H1 (cell line): ENCODE results near the gene FOXN3. TPM values are rescaled to one million over a fixed set of nuclear protein-coding genes. Genes with fewer than 3 reads are reported as not detected.
A peak's percentile ranks its signal among the peaks of the same experiment; 100 is the strongest.

Source experiments
- CTCF ChIA-PET: fragments of 300-600 bp; sonication (Branson Sonifier 250); formaldehyde crosslinking; loops from one replicate; lab custom pipeline; 2021; ENCODE audit not compliant: partially characterized antibody; lab: Charles Lee
- POLR2A ChIA-PET: fragments of 300-600 bp; sonication (Branson Sonifier 250); formaldehyde crosslinking; loops from one replicate; lab custom pipeline; 2021; ENCODE audit warnings: inconsistent platforms; ENCODE audit not compliant: partially characterized antibody; lab: Charles Lee
- DNase-seq, 2 experiments: peaks; one replicate each; pipeline versions ENCODE4 v3.0.0 to v3.0.0-alpha.2; 2010 to 2022; ENCODE audit warnings: low spot score in 2 of 2, low read depth in 1 of 2, mixed read lengths in 1 of 2
- FAIRE-seq: peaks from 2 replicates; lab custom pipeline; 2011; peaks lifted over from hg19 to GRCh38; lab: Jason Lieb, UNC
- H2AFZ ChIP-seq: 2 replicates; pipeline ENCODE4 v1.8.1; 2012; ENCODE audit warnings: low read length, inconsistent platforms
- H2AK5ac ChIP-seq: 2 replicates; pipeline ENCODE4 v1.6.1; 2013; ENCODE audit warnings: low read depth, low read length
- H2BK120ac ChIP-seq: replicated peaks from 2 replicates; pipeline ENCODE3; 2013; ENCODE audit warnings: low read depth, low read length, inconsistent platforms
- H2BK12ac ChIP-seq: 2 replicates; pipeline ENCODE4 v1.6.1; 2013; ENCODE audit warnings: low read depth, low read length
- H2BK15ac ChIP-seq: 2 replicates; pipeline ENCODE4 v1.6.1; 2013; ENCODE audit warnings: low read length
- H2BK20ac ChIP-seq: 2 replicates; pipeline ENCODE4 v1.6.1; 2013; ENCODE audit warnings: low read length
- H2BK5ac ChIP-seq: 2 replicates; pipeline ENCODE4 v1.6.1; 2013; ENCODE audit warnings: low read depth, low read length
- H3K14ac ChIP-seq: 2 replicates; pipeline ENCODE4 v1.6.1; 2013; ENCODE audit warnings: inconsistent platforms; ENCODE audit not compliant: insufficient read length
- H3K18ac ChIP-seq: 2 replicates; pipeline ENCODE4 v1.6.1; 2013; ENCODE audit warnings: low read length; ENCODE audit errors: extremely low read depth
- H3K23ac ChIP-seq: 2 replicates; pipeline ENCODE4 v1.6.1; 2013; ENCODE audit warnings: inconsistent platforms; ENCODE audit not compliant: insufficient read length
- H3K23me2 ChIP-seq: 2 replicates; pipeline ENCODE4 v1.6.1; 2013; ENCODE audit warnings: low read depth, low read length
- H3K27ac ChIP-seq: 2 replicates; pipeline ENCODE4 v1.6.1; 2011; ENCODE audit warnings: low read depth, low read length, inconsistent platforms
- H3K27me3 ChIP-seq, 4 experiments: replicated peaks in 1 of 4; 1 replicate in 1 of 4; 2 replicates in 3 of 4; pipeline versions ENCODE4 v1.6.1 to v1.8.1; 2011 to 2013; ENCODE audit warnings: low read length in 3 of 4, mild to moderate bottlenecking in 3 of 4, inconsistent platforms in 2 of 4, mixed read lengths in 2 of 4, moderate library complexity in 1 of 4; ENCODE audit not compliant: control insufficient read depth in 3 of 4, insufficient read depth in 3 of 4; ENCODE audit errors: extremely low read depth in 1 of 4
- H3K36me3 ChIP-seq, 4 experiments: 2 replicates each; pipeline versions ENCODE4 v1.6.1 to v1.8.1; 2011 to 2013; ENCODE audit warnings: mild to moderate bottlenecking in 4 of 4, low read length in 3 of 4, moderate library complexity in 2 of 4, control low read depth in 1 of 4, inconsistent platforms in 1 of 4; ENCODE audit not compliant: insufficient read depth in 4 of 4, control insufficient read depth in 2 of 4
- H3K4ac ChIP-seq: replicated peaks from 2 replicates; pipeline ENCODE3; 2013; ENCODE audit warnings: low read length, low read depth, mixed read lengths, inconsistent platforms; ENCODE audit not compliant: insufficient read length
- H3K4me1 ChIP-seq, 4 experiments: replicated peaks in 1 of 4; 1 replicate in 1 of 4; 2 replicates in 3 of 4; pipeline versions ENCODE4 v1.6.1 to v1.8.1; 2011 to 2013; ENCODE audit warnings: low read length in 3 of 4, inconsistent platforms in 2 of 4, mixed read lengths in 1 of 4; ENCODE audit not compliant: insufficient read depth in 4 of 4, control insufficient read depth in 3 of 4
- H3K4me2 ChIP-seq, 2 experiments: 2 replicates each; pipeline versions ENCODE4 v1.6.1 to v1.8.1; 2011 to 2013; ENCODE audit warnings: low read depth in 2 of 2, low read length in 2 of 2, control low read depth in 1 of 2, inconsistent platforms in 1 of 2, mild to moderate bottlenecking in 1 of 2; ENCODE audit not compliant: insufficient read depth in 1 of 2
- H3K4me3 ChIP-seq, 4 experiments: fragments of 200-600, 300-600 bp in 1 of 4; sonication (generic), shearing (Covaris generic), sonication (Bioruptor Twin) in 1 of 4; 2 replicates each; pipeline versions ENCODE4 v1.5.1 to v1.8.1; 2011 to 2016; ENCODE audit warnings: low read length in 4 of 4, low read depth in 3 of 4, control low read depth in 2 of 4, inconsistent platforms in 2 of 4, mild to moderate bottlenecking in 2 of 4, mixed read lengths in 1 of 4, moderate library complexity in 1 of 4; ENCODE audit not compliant: insufficient read depth in 2 of 4; ENCODE audit errors: extremely low read depth in 1 of 4
- H3K56ac ChIP-seq: replicated peaks from 2 replicates; pipeline ENCODE3; 2013; ENCODE audit warnings: low read depth, mild to moderate bottlenecking, mixed read lengths, low read length, inconsistent platforms; ENCODE audit not compliant: insufficient read length
- H3K79me1 ChIP-seq: 2 replicates; pipeline ENCODE4 v1.6.1; 2013; ENCODE audit warnings: low read depth, low read length, control low read depth
- H3K79me2 ChIP-seq, 2 experiments: 2 replicates each; pipeline versions ENCODE4 v1.6.1 to v1.8.1; 2012 to 2013; ENCODE audit warnings: low read length in 2 of 2, mild to moderate bottlenecking in 2 of 2, inconsistent platforms in 1 of 2; ENCODE audit not compliant: insufficient read depth in 2 of 2, control insufficient read depth in 1 of 2
- H3K9ac ChIP-seq, 4 experiments: replicated peaks in 1 of 4; 1 replicate in 1 of 4; 2 replicates in 3 of 4; pipeline versions ENCODE4 v1.6.1 to v1.8.1; 2011 to 2013; ENCODE audit warnings: low read depth in 3 of 4, low read length in 3 of 4, control low read depth in 2 of 4, mild to moderate bottlenecking in 2 of 4, moderate library complexity in 2 of 4, inconsistent platforms in 1 of 4; ENCODE audit errors: extremely low read depth in 1 of 4
- H3K9me3 ChIP-seq, 2 experiments: 2 replicates each; pipeline versions ENCODE4 v1.6.1 to v1.8.1; 2012 to 2013; ENCODE audit warnings: mild to moderate bottlenecking in 2 of 2, moderate library complexity in 2 of 2, control low read depth in 1 of 2, inconsistent platforms in 1 of 2, low read depth in 1 of 2, low read length in 1 of 2, mixed read lengths in 1 of 2; ENCODE audit not compliant: insufficient read depth in 2 of 2
- H4K20me1 ChIP-seq, 2 experiments: replicated peaks in 1 of 2; 2 replicates each; pipeline versions ENCODE3 to v1.8.1; 2011 to 2013; ENCODE audit warnings: inconsistent platforms in 2 of 2, low read length in 2 of 2, mild to moderate bottlenecking in 1 of 2; ENCODE audit not compliant: insufficient read depth in 2 of 2, control insufficient read depth in 1 of 2
- H4K5ac ChIP-seq: 2 replicates; pipeline ENCODE4 v1.6.1; 2013; ENCODE audit warnings: low read length, low read depth, mixed read lengths, inconsistent platforms; ENCODE audit not compliant: insufficient read length
- H4K8ac ChIP-seq: 2 replicates; pipeline ENCODE4 v1.8.0; 2013; ENCODE audit warnings: mild to moderate bottlenecking, moderate library complexity, low read length, inconsistent platforms; ENCODE audit not compliant: insufficient read depth; ENCODE audit errors: extremely low read depth
- H4K91ac ChIP-seq: replicated peaks from 2 replicates; pipeline ENCODE3; 2013; ENCODE audit warnings: low read length, mixed read lengths, inconsistent platforms; ENCODE audit not compliant: insufficient read length
- ASH2L ChIP-seq: fragments of 200-600, 300-600 bp; sonication (generic); IDR thresholded peaks from one replicate; pipeline ENCODE4 v1.7.1; 2017; ENCODE audit warnings: low read length
- CTCF ChIP-seq, 3 experiments: IDR thresholded peaks; 1 replicate in 2 of 3; 2 replicates in 1 of 3; pipeline versions ENCODE4 v1.5.1 to v1.6.1; 2011; ENCODE audit warnings: low read length in 3 of 3, mild to moderate bottlenecking in 3 of 3, inconsistent platforms in 2 of 3, low read depth in 1 of 3, moderate library complexity in 1 of 3; ENCODE audit not compliant: insufficient read depth in 1 of 3; ENCODE audit errors: control extremely low read depth in 1 of 3
- EP300 ChIP-seq, 2 experiments: IDR thresholded peaks; 1 replicate in 1 of 2; 2 replicates in 1 of 2; pipeline ENCODE4 v1.6.1; 2011 to 2012; ENCODE audit warnings: low read depth in 2 of 2, low read length in 2 of 2, mild to moderate bottlenecking in 2 of 2, borderline replicate concordance in 1 of 2, inconsistent platforms in 1 of 2, moderate library complexity in 1 of 2
- MAX ChIP-seq: IDR thresholded peaks from 2 replicates; pipeline ENCODE4 v1.6.1; 2012; ENCODE audit warnings: inconsistent platforms
- RAD21 ChIP-seq, 2 experiments: IDR thresholded peaks in 1 of 2; conservative IDR thresholded peaks in 1 of 2; 2 replicates each; pipeline ENCODE4 v1.6.1; 2011; ENCODE audit warnings: low read depth in 2 of 2, low read length in 2 of 2, improper control_type of control experiment in 1 of 2, inconsistent platforms in 1 of 2, mild to moderate bottlenecking in 1 of 2, moderate library complexity in 1 of 2
- RXRA ChIP-seq: IDR thresholded peaks from 2 replicates; pipeline ENCODE4 v1.6.1; 2011; ENCODE audit warnings: low read depth, mild to moderate bottlenecking, low read length, moderate library complexity; ENCODE audit not compliant: insufficient read depth
- SP1 ChIP-seq: IDR thresholded peaks from 2 replicates; pipeline ENCODE4 v1.6.1; 2011; ENCODE audit warnings: low read depth, low read length
- SP2 ChIP-seq: IDR thresholded peaks from 2 replicates; pipeline ENCODE4 v1.6.1; 2012; ENCODE audit warnings: mild to moderate bottlenecking, low read length, inconsistent platforms
- USF2 ChIP-seq: IDR thresholded peaks from 2 replicates; pipeline ENCODE4 v1.6.1; 2011; ENCODE audit warnings: low read length, improper control_type of control experiment
- WGBS, 2 experiments: shearing (Covaris generic) in 1 of 2; methylation state at CpG; one replicate each; pipeline versions ENCODE4 v1.1.6 to v1.1.7; 2013 to 2015; ENCODE audit warnings: low lambda C conversion rate in 2 of 2, mixed read lengths in 2 of 2, inconsistent platforms in 1 of 2, low coverage in 1 of 2, missing lambda C conversion rate in 1 of 2; ENCODE audit not compliant: insufficient replicate concordance in 2 of 2, insufficient coverage in 1 of 2, insufficient read length in 1 of 2; ENCODE audit errors: extremely low coverage in 1 of 2, missing lambda C conversion rate in 1 of 2; 5-methylcytosine and 5-hydroxymethylcytosine counted together
- polyA plus RNA-seq, 7 experiments: library from polyadenylated mRNA; depleted of rRNA in 3 of 7; stranded (reverse) in 5 of 7; unstranded in 2 of 7; fragments of >200 nt in 5 of 7; fragments of 200-250 nt in 2 of 7; gene quantifications; 1 replicate in 5 of 7; 2 replicates in 1 of 7; 4 replicates in 1 of 7; pipeline versions ENCODE4 v1.2.1 to v1.2.3, GENCODE V29; 2011 to 2013; ENCODE audit warnings: missing spikeins in 2 of 7, mixed read lengths in 2 of 7
- total RNA-seq: library from RNA; stranded (reverse); fragmentation: NEBNext Ultra II Directional; extraction: Animal tissue kit (Norgen Biotek cat#: 25700); gene quantifications from 2 replicates; pipeline ENCODE4 v1.2.1, GENCODE V29; 2021

The FOXN3 gene
- total and polyA plus RNA-seq, 2 of the 8 experiments (the other 6 are each of a cell fraction or from before 2014, with no cell fraction given) = 52.6 to 178 TPM

DNA sequence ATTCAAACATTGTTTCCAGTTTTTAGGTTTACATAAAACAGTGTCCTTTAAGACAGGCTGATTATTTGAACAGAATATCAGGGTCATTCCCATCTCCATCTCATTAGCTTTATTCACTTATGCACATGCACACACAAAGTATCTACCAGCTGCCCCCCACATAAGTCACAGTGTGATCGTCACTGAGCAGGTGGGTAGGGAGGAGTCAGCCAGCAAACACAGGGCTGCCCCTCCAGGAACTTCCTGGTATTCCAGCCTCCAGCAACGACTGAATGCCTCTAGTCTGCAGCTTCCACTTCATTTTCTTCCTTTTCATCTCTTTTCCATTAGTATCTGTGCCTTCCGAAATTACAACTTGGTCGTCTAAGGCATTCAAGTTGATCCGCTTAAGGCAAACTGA lies 48.8 kb upstream of the FOXN3 start:
- Histone ChIP-seq H3K27me3 (no peaks in the 10 kb centered on the region), H3K4me1 (peaks cover 0 to 4% (median 2%) of the 10 kb centered on the region in 4 experiments; a peak in 5 of 7 replicates), H2BK12ac (no peak overlapping the region), H3K14ac (no peak overlapping the region), H3K27ac (no peak overlapping the region), H2AFZ (no peak overlapping the region), H2BK15ac (no peak overlapping the region), H3K9me3 (no peaks in the 10 kb centered on the region), H4K20me1 (no peaks in the 10 kb centered on the region), H3K4me3 (no peak overlapping the region), H2BK5ac (no peak overlapping the region), H4K8ac (no peak overlapping the region), H3K9ac (no peak overlapping the region), H3K18ac (no peak overlapping the region), H3K23ac (no peak overlapping the region), H3K36me3 (no peaks in the 10 kb centered on the region), H3K79me1 (peaks cover 3% of the 10 kb centered on the region; the same call in 1 of the 2 replicates), H2BK20ac (no peak overlapping the region), H4K5ac (no peak overlapping the region), H3K79me2 (peaks cover 0 to 21% of the 10 kb centered on the region in 2 experiments; a peak in 2 of 4 replicates), H4K91ac (no peak overlapping the region), H3K4me2 (no peak overlapping the region), H3K23me2 (no peaks in the 10 kb centered on the region), H2BK120ac (no peak overlapping the region), H2AK5ac (no peak overlapping the region), H3K56ac (no peak overlapping the region), H3K4ac (no peak overlapping the region)
- WGBS, 2 experiments = 82% methylated on average over 5 of the region's 5 CpGs; no CpG with 5 or more reads in 1 of the 2 experiments
- ChIA-PET CTCF (interaction anchor here (0.8 to 3.4 kb wide), 15 partner anchors 10 to 382 kb away, joined by 3 to 18 read pairs (median 3); no protein-coding TSS in a partner anchor), POLR2A (interaction anchor here (1.0 to 1.5 kb wide), 2 partner anchors 9 to 50 kb away, joined by 3 read pairs; no protein-coding TSS in a partner anchor)
- DNase-seq = no peak
- no peak for FAIRE-seq
- TF ChIP-seq USF2 = no peak
- peak; percentile 27 to 36 for TF ChIP-seq RAD21 (IDR thresholded peaks at IDR 0.05 in 1 of 2, conservative IDR thresholded peaks at IDR 0.05 in 1 of 2; ENCODE audit: low read depth in 2 of 2, low read length in 2 of 2)
- TF ChIP-seq SP1 = no peak
- no peak for TF ChIP-seq SP2
- peak in 2 of 3 experiments; percentile 39 to 40; a peak in 2 of 4 replicates for TF ChIP-seq CTCF (IDR thresholded peaks at IDR 0.05; ENCODE audit: control extremely low read depth in 1 of 3, insufficient read depth in 1 of 3, low read depth in 1 of 3, low read length in 3 of 3)
- no peak for TF ChIP-seq RXRA
- TF ChIP-seq MAX = no peak
- TF ChIP-seq EP300 (IDR thresholded peaks at IDR 0.05; ENCODE audit: borderline replicate concordance in 1 of 2, low read depth in 2 of 2, low read length in 2 of 2) = no peak
- no peak for TF ChIP-seq ASH2L
